Stomach smooth muscle (tissue), 2 donors: ENCODE measurements around the gene TERB1.

Source experiments
- H3K27ac ChIP-seq: one replicate; pipeline ENCODE4 v1.7.0; 2013; ENCODE audit warnings: mild to moderate bottlenecking, low read length, inconsistent platforms
- H3K27me3 ChIP-seq, 2 donors: one replicate each; pipeline ENCODE4 v1.7.0; 2013; ENCODE audit warnings: low read length in 2 of 2; ENCODE audit not compliant: insufficient read depth in 2 of 2, control insufficient read depth in 1 of 2
- H3K36me3 ChIP-seq, 2 donors: one replicate each; pipeline ENCODE4 v1.7.0; 2013; ENCODE audit warnings: low read length in 2 of 2; ENCODE audit not compliant: control insufficient read depth in 2 of 2, insufficient read depth in 2 of 2
- H3K4me1 ChIP-seq: one replicate; pipeline ENCODE4 v1.7.0; 2013; ENCODE audit warnings: low read length; ENCODE audit not compliant: control insufficient read depth, insufficient read depth
- H3K4me3 ChIP-seq, 2 donors: one replicate each; pipeline ENCODE4 v1.7.0; 2013; ENCODE audit warnings: low read length in 2 of 2
- H3K9ac ChIP-seq, 2 donors: one replicate each; pipeline ENCODE4 v1.7.0; 2013; ENCODE audit warnings: low read length in 2 of 2, mild to moderate bottlenecking in 1 of 2
- H3K9me3 ChIP-seq, 2 donors: one replicate each; pipeline ENCODE4 v1.7.0; 2013; ENCODE audit warnings: low read length in 2 of 2; ENCODE audit not compliant: control insufficient read depth in 2 of 2
- donor health status: healthy.
- donor health status: Pancreatic carcinoma.

TERB1 gene

GRCh38 chr16:66801320-66802105, at the start of gene TERB1:
Gene TERB1 (minus strand): TSS chr16:66801584. CDS start chr16:66796798, 4,786 bp downstream.
- Histone ChIP-seq H3K27me3 (no peaks in the 10 kb centered on the region), H3K36me3 (peaks cover 17 to 31% of the 10 kb centered on the region in 2 donors), H3K9me3 (no peaks in the 10 kb centered on the region), H3K4me3 (no peak within 1 kb of the TSS), H3K4me1 (no peaks in the 10 kb centered on the region), H3K27ac (no peak within 1 kb of the TSS), H3K9ac (no peak within 1 kb of the TSS)

GRCh38 chr16:66850115-66850815, 48.9 kb upstream of the TERB1 start:
- Histone ChIP-seq H3K27me3 (peaks cover 11 to 20% of the 10 kb centered on the region in 2 donors), H3K27ac (no peak overlapping the region), H3K36me3 (no peaks in the 10 kb centered on the region), H3K4me1 (no peaks in the 10 kb centered on the region), H3K9me3 (no peaks in the 10 kb centered on the region), H3K9ac (no peak overlapping the region), H3K4me3 (no peak overlapping the region)

- Histone ChIP-seq H3K4me3 (no peak overlapping the region), H3K9ac (no peak overlapping the region), H3K27ac (no peak overlapping the region), H3K27me3 (peaks cover 18 to 24% of the 10 kb centered on the region in 2 donors), H3K36me3 (no peaks in the 10 kb centered on the region), H3K4me1 (peaks cover 7% of the 10 kb centered on the region), H3K9me3 (no peaks in the 10 kb centered on the region)
These were observed 48.2 kb upstream of the TERB1 start for GRCh38 chr16:66849549-66849948.

GRCh38 chr16:66849021-66849420, 47.6 kb upstream of the TERB1 start:
- no peak overlapping the region for H3K9ac ChIP-seq
- H3K36me3 ChIP-seq, result no peaks in the 10 kb centered on the region
- peaks cover 23 to 27% of the 10 kb centered on the region in 2 donors for H3K27me3 ChIP-seq
- H3K4me3 ChIP-seq, result no peak overlapping the region
- H3K27ac ChIP-seq, result no peak overlapping the region
- H3K9me3 ChIP-seq, result no peaks in the 10 kb centered on the region
- H3K4me1 ChIP-seq, result peaks cover 11% of the 10 kb centered on the region

DNA sequence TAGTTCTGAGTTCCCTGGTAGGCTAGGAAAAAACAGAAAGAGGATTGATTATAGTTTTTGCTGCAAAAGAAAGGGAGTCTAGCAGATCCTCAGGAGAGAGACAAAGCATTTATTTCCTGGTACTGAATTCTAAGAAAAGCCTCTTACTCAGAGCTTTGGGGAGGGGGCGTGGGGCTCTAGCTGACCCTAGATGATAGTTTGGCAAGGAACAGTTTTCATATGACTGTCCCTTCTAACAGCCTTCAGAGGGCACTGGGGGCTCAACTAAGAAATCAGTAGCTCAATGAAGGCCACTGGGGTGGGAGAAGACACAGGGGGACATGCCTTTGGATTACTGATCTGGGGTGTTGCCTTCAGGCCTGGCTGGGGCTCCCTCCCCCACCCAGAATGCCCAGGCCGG, 46.8 kb upstream of the TERB1 start:
- Histone ChIP-seq H3K4me1 (peaks cover 11% of the 10 kb centered on the region), H3K27ac (no peak overlapping the region), H3K36me3 (no peaks in the 10 kb centered on the region), H3K9ac (no peak overlapping the region), H3K4me3 (no peak overlapping the region), H3K27me3 (peaks cover 29 to 31% of the 10 kb centered on the region in 2 donors), H3K9me3 (no peaks in the 10 kb centered on the region)

GRCh38 chr16:66847533-66848067, 46.2 kb upstream of the TERB1 start:
- no peaks in the 10 kb centered on the region for H3K36me3 ChIP-seq
- peaks cover 11% of the 10 kb centered on the region for H3K4me1 ChIP-seq
- H3K27ac ChIP-seq, result no peak overlapping the region
- H3K4me3 ChIP-seq, result no peak overlapping the region
- no peaks in the 10 kb centered on the region for H3K9me3 ChIP-seq
- H3K9ac ChIP-seq, result no peak overlapping the region
- peaks cover 29 to 31% of the 10 kb centered on the region in 2 donors for H3K27me3 ChIP-seq

GRCh38 chr16:66846831-66847230, 45.4 kb upstream of the TERB1 start:
- peaks cover 29 to 31% of the 10 kb centered on the region in 2 donors for H3K27me3 ChIP-seq
- H3K4me3 ChIP-seq, result no peak overlapping the region
- peaks cover 11% of the 10 kb centered on the region for H3K4me1 ChIP-seq
- H3K9ac ChIP-seq, result no peak overlapping the region
- no peaks in the 10 kb centered on the region for H3K36me3 ChIP-seq
- H3K27ac ChIP-seq, result no peak overlapping the region
- no peaks in the 10 kb centered on the region for H3K9me3 ChIP-seq

- no peak overlapping the region for H3K9ac ChIP-seq
These were observed 44.9 kb upstream of the TERB1 start for GRCh38 chr16:66846266-66846665.

GRCh38 chr16:66845791-66846221, 44.4 kb upstream of the TERB1 start:
- Histone ChIP-seq H3K27me3 (peaks cover 29 to 31% of the 10 kb centered on the region in 2 donors), H3K9ac (no peak overlapping the region), H3K27ac (no peak overlapping the region), H3K4me1 (peaks cover 11% of the 10 kb centered on the region), H3K9me3 (no peaks in the 10 kb centered on the region), H3K4me3 (no peak overlapping the region), H3K36me3 (no peaks in the 10 kb centered on the region)

More at GRCh38 chr16:66846266-66846665, 44.9 kb upstream of the TERB1 start:
- Histone ChIP-seq H3K36me3 (no peaks in the 10 kb centered on the region), H3K9me3 (no peaks in the 10 kb centered on the region), H3K27ac (no peak overlapping the region), H3K4me1 (peaks cover 11% of the 10 kb centered on the region), H3K4me3 (no peak overlapping the region), H3K27me3 (peaks cover 29 to 31% of the 10 kb centered on the region in 2 donors)

DNA sequence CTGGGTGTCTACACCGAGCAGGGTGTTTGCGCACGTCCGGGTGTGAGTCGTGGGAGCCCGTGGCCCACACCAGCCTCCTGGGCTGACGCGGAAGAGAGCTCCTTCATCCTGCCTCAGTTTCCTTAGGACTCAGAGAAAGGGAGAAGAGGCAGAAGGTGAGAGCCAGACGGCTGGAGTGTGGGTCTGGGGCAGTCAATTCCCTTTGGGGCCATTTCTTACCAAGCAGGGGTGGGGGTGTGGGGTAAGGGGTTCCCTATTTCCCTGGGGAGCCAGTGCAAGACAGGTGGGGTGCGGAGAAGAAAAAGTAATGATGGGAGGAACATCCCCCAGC, 43.7 kb upstream of the TERB1 start:
- Histone ChIP-seq H3K36me3 (no peaks in the 10 kb centered on the region), H3K9me3 (no peaks in the 10 kb centered on the region), H3K27ac (no peak overlapping the region), H3K9ac (no peak overlapping the region), H3K4me1 (peaks cover 11% of the 10 kb centered on the region), H3K27me3 (peaks cover 29 to 31% of the 10 kb centered on the region in 2 donors), H3K4me3 (peak overlapping the region; percentile 59 to 69)
